AG04449 (cell line): ENCODE data around the gene CBY2.
A peak's percentile ranks its signal among the peaks of the same experiment; 100 is the strongest.

Experiments
- CTCF ChIA-PET: fragments of 350-600 bp; formaldehyde crosslinking; extraction: SDS; loops from one replicate; lab custom pipeline; 2021; ENCODE audit warnings: antibody characterized with exemption; lab: Yijun Ruan, JAX
- POLR2A ChIA-PET: fragments of 400-600, 350-600 bp; formaldehyde crosslinking; extraction: SDS; loops from one replicate; lab custom pipeline; 2020; ENCODE audit warnings: antibody characterized with exemption, inconsistent platforms; lab: Yijun Ruan, JAX
- DNase-seq: peaks from one replicate; pipeline ENCODE4 v3.0.0-alpha.2; 2010; ENCODE audit warnings: low read depth, low spot score
- H3K4me3 ChIP-seq: 2 replicates; pipeline ENCODE4 v1.5.1; 2011; ENCODE audit warnings: low read depth, mild to moderate bottlenecking, control low read depth, low read length
- TF ChIP-seq, protein P1 (sequence below): IDR thresholded peaks from one replicate; pipeline ENCODE4 v1.5.1; 2011; ENCODE audit warnings: mild to moderate bottlenecking, moderate library complexity, low read length, control low read depth, inconsistent platforms; ENCODE audit not compliant: insufficient read depth; ENCODE audit errors: missing control alignments

CBY2 gene

DNA sequence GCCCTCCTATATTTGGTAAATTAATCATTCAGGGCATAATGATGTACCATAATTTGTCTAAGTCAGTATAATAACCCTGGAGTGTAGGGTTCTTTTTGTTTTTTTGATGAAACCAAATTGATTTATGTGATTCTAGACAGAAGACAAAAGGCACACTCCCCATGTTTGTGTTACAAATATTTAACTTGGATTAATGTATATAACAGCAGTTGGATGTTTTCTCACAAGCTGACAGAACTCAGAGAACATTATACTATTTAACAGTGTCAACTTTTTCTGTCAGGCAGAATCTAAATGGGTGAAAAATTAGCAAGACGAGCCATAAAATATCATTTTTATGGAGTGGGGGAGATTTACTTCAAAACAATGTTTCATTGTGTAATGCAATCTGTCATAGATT, 15.2 kb downstream of the CBY2 start:
- ChIA-PET POLR2A (interaction anchor here (0.6 kb wide), 1 partner anchor 299 kb away, joined by 4 read pairs; the partner anchor contains the start of gene SLC25A30), CTCF (interaction anchor here (0.6 to 3.4 kb wide), 15 partner anchors 8 to 410 kb away, joined by 3 to 35 read pairs (median 5); no protein-coding TSS in a partner anchor)
- H3K4me3 ChIP-seq = no peak overlapping the region
- DNase-seq = no peak
- TF ChIP-seq, protein P1, sequence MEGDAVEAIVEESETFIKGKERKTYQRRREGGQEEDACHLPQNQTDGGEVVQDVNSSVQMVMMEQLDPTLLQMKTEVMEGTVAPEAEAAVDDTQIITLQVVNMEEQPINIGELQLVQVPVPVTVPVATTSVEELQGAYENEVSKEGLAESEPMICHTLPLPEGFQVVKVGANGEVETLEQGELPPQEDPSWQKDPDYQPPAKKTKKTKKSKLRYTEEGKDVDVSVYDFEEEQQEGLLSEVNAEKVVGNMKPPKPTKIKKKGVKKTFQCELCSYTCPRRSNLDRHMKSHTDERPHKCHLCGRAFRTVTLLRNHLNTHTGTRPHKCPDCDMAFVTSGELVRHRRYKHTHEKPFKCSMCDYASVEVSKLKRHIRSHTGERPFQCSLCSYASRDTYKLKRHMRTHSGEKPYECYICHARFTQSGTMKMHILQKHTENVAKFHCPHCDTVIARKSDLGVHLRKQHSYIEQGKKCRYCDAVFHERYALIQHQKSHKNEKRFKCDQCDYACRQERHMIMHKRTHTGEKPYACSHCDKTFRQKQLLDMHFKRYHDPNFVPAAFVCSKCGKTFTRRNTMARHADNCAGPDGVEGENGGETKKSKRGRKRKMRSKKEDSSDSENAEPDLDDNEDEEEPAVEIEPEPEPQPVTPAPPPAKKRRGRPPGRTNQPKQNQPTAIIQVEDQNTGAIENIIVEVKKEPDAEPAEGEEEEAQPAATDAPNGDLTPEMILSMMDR = no peak

DNA sequence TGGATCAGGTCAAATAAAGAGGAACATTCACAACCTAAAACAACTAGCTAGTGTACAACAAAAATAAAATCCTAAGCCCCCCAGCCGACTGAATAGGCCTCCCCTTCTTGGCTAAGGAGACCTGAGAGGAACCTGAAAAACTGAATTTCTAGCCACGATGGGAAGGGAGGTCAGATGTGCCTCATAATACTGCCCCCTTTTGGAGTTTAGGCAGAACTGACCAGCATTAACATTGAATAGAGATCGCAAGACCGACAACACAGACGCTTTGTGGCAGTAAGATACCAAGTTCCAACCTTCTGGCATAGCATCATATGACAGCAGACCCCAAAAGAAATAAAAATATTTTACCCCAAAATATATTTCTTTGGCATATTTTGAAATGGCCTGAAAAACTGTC, 15.9 kb downstream of the CBY2 start:
- TF ChIP-seq, protein P1 = peak; percentile 58
- no peak overlapping the region for H3K4me3 ChIP-seq
- ChIA-PET POLR2A (interaction anchor here (0.6 kb wide), 1 partner anchor 300 kb away, joined by 4 read pairs; the partner anchor contains the start of gene SLC25A30), CTCF (interaction anchor here (0.6 to 3.4 kb wide), 16 partner anchors 8 to 409 kb away, joined by 3 to 35 read pairs (median 4); no protein-coding TSS in a partner anchor)
- no peak for DNase-seq

DNA sequence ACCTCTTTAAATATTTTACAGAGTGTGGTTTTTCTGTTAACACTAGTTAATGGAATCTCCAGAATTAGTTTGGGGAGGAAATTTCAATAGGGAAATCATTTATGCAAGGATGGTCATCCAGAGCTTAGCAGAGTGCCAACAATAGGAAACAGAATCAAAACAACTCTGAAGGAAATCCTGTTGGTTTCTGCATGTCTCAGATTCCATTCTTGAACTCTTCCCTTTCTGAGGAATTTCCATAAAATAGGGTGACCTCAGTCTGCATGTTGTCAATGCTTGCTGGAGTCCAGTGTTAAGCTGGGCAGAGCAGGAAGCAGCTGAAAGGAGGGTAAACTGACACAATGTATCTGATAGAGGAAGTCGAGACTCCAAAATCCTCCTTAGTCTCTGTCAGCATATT, 16.9 kb downstream of the CBY2 start:
- ChIA-PET POLR2A (no interaction called here), CTCF (interaction anchor here (0.7 to 3.4 kb wide), 7 partner anchors 8 to 348 kb away, joined by 3 to 35 read pairs (median 4); no protein-coding TSS in a partner anchor)
- no peak overlapping the region for H3K4me3 ChIP-seq
- no peak for DNase-seq
- TF ChIP-seq, protein P1 = no peak

DNA sequence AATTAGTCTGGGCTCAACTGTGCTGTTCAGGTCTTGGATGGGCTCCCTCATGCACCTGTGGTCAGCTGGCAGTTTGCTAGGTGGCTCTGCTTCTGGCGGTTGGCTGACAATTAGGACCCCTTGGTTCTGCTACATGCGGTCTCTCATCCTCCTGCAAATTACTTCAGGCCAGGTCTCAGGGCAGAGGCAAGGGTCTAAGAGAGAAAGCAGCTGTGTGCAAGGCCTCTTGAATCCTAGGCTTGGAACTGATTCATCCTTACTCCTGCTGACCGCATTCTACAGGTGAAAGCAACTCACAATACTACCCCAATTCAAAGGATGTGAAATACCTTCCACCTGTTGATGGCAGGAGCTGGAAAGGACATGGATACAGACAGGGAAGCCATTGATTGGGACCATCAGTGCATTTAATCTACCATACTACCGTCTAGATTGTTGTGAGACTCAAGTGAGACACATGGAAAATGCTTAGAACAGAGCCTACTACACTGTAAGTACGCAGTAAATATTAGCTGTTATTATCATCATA, 19.1 kb downstream of the CBY2 start:
- ChIA-PET CTCF (interaction anchor here (1.0 to 1.2 kb wide), 2 partner anchors 95 to 98 kb away, joined by 3 to 4 read pairs; no protein-coding TSS in a partner anchor), POLR2A (no interaction called here)
- no peak for DNase-seq
- H3K4me3 ChIP-seq = no peak overlapping the region
- TF ChIP-seq, protein P1 = no peak

DNA sequence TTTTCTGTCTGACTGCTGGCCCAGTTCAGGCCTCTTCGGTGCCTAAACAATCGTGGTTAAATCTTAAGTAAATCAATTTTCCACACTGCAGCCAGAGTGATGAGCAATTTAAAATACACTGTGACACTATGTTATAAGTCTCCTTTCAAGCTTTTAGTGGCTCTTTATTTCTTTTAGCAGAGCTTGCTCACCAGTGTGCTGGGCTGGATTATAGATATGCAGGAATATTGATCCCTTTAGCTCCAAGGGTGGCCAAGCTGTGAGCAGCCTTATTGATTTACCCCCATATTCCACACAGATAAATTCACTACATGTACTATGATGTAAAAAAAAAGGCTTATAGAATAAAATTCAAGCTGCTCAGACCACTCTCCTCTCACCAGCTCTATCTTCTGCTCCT, 21.7 kb downstream of the CBY2 start:
- TF ChIP-seq, protein P1 = no peak
- ChIA-PET CTCF (no interaction called here), POLR2A (no interaction called here)
- no peak for DNase-seq
- no peak overlapping the region for H3K4me3 ChIP-seq

DNA sequence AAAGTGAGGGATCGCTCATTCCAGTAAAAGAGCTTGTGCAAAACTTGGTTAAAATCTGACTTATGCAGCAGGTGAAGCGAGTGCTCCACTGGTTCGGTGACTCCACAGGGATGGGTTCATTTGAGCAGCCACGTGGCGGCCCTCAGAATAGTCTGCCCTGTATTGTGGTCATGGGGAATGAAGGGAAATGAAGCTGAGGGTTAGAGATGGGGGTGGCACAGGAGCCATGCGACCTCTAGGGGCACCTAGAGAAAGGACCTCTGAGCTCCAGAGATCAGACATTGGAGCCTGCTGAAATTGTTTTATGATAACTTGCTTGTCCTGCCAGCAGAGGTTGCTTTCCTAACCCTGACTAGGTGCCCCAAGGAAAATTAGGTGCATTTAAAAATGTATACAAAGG, 26.6 kb downstream of the CBY2 start:
- no peak for DNase-seq
- TF ChIP-seq, protein P1 = no peak
- CTCF ChIA-PET = interaction anchor here (0.9 kb wide), 2 partner anchors 11 to 106 kb away, joined by 4 to 5 read pairs; no protein-coding TSS in a partner anchor
- POLR2A ChIA-PET = no interaction called here
- H3K4me3 ChIP-seq = no peak overlapping the region
